Right kidney (tissue), 1 donor: ENCODE data around the gene CTBP2.
"Not testable (repeated sequence)": the region's sequence is repeated elsewhere in the genome, so short reads cannot be mapped to it uniquely, and the experiment has no call there.

Experiments
- DNase-seq: peaks from one replicate; pipeline ENCODE4 v3.0.0-alpha.2; 2016

Gene CTBP2

DNA sequence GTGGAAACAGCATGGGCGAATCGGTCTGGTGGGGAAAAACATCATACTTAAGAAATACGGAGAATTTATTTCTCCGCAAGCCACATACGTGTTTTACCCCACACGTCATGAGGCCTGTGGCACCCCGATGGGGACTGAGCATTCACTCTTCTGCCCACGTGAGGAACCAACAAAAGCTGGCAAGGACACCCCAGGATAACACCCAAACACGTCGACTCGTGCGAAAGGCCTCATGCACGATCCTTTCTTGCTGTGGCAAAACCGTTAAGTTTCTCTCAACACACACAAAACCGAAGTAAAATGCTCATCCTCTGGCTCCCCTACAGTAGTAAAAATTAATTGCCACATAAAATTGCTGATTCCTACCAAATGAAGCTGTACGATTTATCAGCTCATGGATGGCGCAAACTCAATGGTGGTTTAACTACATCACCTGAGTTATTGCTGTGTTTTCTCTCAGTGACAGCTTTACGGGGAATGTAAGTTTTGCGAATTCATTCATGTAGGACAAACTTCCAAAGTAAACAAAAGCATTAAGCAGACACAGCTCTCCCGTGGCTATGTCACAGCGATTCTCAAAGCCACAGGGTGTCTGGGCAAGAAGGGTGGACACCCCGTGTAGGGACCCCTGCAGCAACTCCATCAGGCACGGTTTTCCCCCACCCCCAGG lies 97.0 kb downstream of the CTBP2 start:
- DNase-seq: no peak

- no peak for DNase-seq
These were observed 97.5 kb downstream of the CTBP2 start for GRCh38 chr10:125062914-125063230.

GRCh38 chr10:125062227-125062913 lies 98.0 kb downstream of the CTBP2 start:
- DNase-seq: no peak

GRCh38 chr10:125061557-125062226 lies 98.7 kb downstream of the CTBP2 start:
- DNase-seq: no peak

DNA sequence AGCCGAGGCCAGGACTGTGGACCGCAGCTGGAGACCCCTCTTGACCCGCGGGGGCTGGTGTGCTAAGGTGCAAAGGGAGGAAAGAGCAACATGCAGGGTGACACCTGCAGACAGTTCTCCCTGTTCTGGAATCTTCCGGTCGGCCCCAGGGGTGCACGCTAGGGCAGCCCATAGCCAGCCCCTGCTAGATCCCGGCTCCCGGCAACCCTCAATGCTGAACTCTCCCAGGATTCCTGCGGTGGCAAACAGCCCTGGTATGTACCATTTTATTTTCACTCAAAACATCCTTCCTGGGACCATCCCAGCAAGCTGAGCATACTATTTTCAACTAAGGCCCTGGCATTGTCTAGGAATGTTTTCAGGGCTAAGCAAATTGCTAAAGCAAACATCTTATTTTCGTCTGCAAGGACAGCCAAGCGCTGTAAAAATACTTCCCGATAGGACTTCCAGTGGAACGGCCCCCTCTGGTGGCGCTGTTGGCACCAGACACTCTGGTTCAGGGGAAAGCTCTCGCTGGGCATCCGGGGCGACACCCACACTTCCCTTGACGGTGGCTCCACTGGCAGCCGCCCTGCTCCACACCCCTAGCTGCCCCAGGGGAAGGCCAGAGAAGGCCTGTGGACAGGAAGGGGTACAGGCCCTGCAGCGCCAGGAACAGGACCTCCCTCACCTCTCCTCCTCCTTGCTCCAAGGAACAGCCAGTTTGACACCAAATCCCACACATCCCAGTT lies 99.4 kb downstream of the CTBP2 start:
- peak; percentile 75 for DNase-seq

DNA sequence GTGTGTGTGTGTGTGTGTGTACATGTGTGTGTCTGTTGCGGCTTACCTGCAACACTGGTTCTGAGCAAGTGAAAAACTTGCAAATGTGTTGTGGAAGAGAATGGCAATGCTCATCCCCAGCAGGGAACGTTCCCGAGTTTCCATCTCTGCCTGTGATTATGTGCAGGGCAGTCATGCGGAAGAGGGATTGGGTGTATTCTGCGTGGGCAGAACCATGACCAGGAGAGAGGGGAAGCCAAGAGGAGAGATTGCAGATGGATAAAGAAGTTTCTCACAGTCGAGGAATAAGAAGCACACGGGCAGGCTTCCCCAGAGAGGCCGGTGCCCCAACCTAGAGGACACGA lies 99.9 kb downstream of the CTBP2 start:
- DNase-seq: no peak

DNA sequence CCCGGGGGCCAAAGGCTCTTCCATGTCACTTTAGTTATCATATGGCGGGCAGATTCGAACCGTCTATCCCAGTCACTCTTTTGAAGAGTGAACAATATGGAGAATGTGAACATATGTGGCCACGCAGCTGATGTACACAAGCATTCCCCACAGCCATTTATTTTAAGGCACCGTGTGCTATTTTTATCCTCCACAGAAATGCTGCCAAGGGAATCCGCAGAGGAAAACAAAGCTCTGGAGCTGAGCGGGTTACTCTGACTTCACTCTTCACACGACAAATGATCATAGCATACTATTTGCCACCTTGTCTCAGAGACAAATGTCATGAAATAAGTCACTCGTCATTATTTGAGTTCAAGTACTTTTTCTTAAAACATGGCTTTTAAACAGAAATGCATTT lies 100.3 kb downstream of the CTBP2 start:
- DNase-seq: no peak

DNA sequence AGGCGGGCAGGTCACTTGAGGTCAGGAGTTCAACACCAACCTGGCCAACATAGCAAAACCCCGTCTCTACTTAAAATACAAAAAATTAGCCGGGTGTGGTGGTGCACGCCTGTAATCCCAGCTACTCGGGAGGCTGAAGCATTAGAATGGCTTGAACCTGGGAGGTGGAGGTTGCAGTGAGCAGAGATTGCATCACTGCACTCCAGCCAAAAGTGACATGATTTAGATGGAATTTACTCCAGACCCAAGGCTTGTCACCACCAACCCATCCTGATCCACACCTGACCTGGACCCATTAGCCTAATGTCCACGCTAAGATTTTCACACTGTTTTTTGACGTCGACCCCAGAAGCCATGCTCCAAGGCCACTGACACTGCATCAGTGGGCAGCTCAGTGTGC lies 101.0 kb downstream of the CTBP2 start:
- DNase-seq: not testable (repeated sequence)

- DNase-seq: peak; percentile 69
These were observed 103.0 kb downstream of the CTBP2 start for GRCh38 chr10:125057158-125058001.

GRCh38 chr10:125056161-125057132 lies 103.9 kb downstream of the CTBP2 start:
- no peak for DNase-seq

DNA sequence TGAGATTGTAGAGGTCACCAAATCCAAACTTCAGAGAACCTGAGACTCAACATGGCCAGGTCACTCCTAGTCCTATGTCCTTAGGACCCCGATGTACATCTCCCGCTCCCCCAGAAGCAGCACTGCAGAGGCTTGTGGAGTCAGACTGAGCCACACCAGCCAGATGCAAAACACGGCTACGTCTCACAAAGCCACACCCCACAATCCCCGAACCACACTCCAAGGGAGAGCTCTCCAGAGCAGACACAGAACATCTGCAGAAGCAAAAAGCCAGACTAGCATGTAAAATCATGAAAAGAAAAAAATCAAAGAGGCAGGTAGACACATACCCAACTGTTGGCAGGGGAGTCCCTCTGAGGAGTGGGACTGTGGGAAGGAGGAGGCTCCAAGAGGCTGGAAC lies 104.9 kb downstream of the CTBP2 start:
- no peak for DNase-seq

GRCh38 chr10:125054669-125055268 lies 105.6 kb downstream of the CTBP2 start:
- no peak for DNase-seq

- DNase-seq: no peak
These were observed 106.1 kb downstream of the CTBP2 start for GRCh38 chr10:125054216-125054615.

- no peak for DNase-seq
These were observed 108.2 kb downstream of the CTBP2 start for GRCh38 chr10:125052146-125052545.

DNA sequence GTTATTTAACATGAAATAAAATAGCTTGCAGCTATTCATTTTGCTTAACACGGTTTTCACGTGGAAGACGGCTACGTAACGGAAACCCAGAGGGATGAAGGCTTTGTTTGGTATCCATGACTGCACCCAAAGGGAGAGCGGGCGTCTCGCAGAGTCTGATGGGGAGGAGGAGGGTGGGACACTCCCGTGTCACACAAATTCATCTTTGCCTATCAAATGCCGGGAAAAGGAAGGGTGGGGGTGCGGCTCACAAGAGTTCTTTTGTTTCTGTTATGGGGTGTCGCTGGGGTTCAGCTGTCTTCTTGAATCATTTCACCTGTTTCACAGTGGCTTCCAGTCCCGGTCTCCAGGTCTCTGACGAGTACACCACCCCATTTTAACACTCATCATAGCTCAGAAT lies 110.0 kb downstream of the CTBP2 start:
- no peak for DNase-seq

- DNase-seq: no peak
These were observed 111.0 kb downstream of the CTBP2 start for GRCh38 chr10:125049216-125049881.

- DNase-seq: peak; percentile 68
These were observed 112.1 kb downstream of the CTBP2 start for GRCh38 chr10:125048094-125048864.

- no peak for DNase-seq
These were observed 116.3 kb downstream of the CTBP2 start for GRCh38 chr10:125043841-125044658.
